ENCODE results near the gene SCIN.
"Not testable (repeated sequence)": the region's sequence is repeated elsewhere in the genome, so short reads cannot be mapped to it uniquely, and the experiment has no call there.

SCIN gene

GRCh38 chr7:12686891-12687717 lies 116.6 kb downstream of the SCIN start, which contains the start of gene ARL4A:
Gene ARL4A, plus strand, starts transcription at chr7:12687633. Its CDS starts 622 bp downstream, at chr7:12688255.
- DNase-seq (ENCODE audit: low read depth in 1 of 2, low spot score in 1 of 2), result peak; percentile 65 to 89

- DNase-seq (ENCODE audit: low read depth in 1 of 2, low spot score in 1 of 2), result no peak
Observed at GRCh38 chr7:12687718-12688171, 117.2 kb downstream of the SCIN start.

GRCh38 chr7:12688485-12689170 lies 118.1 kb downstream of the SCIN start:
- not testable (repeated sequence) for DNase-seq (ENCODE audit: low read depth in 1 of 2, low spot score in 1 of 2)

GRCh38 chr7:12689451-12689850 lies 118.9 kb downstream of the SCIN start:
- DNase-seq (ENCODE audit: low read depth in 1 of 2, low spot score in 1 of 2), result no peak

GRCh38 chr7:12690041-12690878 lies 119.7 kb downstream of the SCIN start:
- DNase-seq (ENCODE audit: low read depth in 1 of 2, low spot score in 1 of 2), result no peak

GRCh38 chr7:12691388-12691787 lies 120.9 kb downstream of the SCIN start:
- not testable (repeated sequence) for DNase-seq (ENCODE audit: low read depth in 1 of 2, low spot score in 1 of 2)

- DNase-seq (ENCODE audit: low read depth in 1 of 2, low spot score in 1 of 2), result no peak
Observed at GRCh38 chr7:12692035-12692434, 121.5 kb downstream of the SCIN start.

GRCh38 chr7:12692479-12693259 lies 122.1 kb downstream of the SCIN start:
- no peak for DNase-seq (ENCODE audit: low read depth in 1 of 2, low spot score in 1 of 2)

- no peak for DNase-seq (ENCODE audit: low read depth in 1 of 2, low spot score in 1 of 2)
Observed at GRCh38 chr7:12694817-12695216, 124.3 kb downstream of the SCIN start.

- no peak for DNase-seq (ENCODE audit: low read depth in 1 of 2, low spot score in 1 of 2)
Observed at GRCh38 chr7:12695965-12696364, 125.4 kb downstream of the SCIN start.

- no peak for DNase-seq (ENCODE audit: low read depth in 1 of 2, low spot score in 1 of 2)
Observed at GRCh38 chr7:12699299-12699698, 128.8 kb downstream of the SCIN start.

GRCh38 chr7:12701433-12701832 lies 130.9 kb downstream of the SCIN start:
- no peak for DNase-seq (ENCODE audit: low read depth in 1 of 2, low spot score in 1 of 2)

GRCh38 chr7:12703881-12704280 lies 133.4 kb downstream of the SCIN start:
- DNase-seq (ENCODE audit: low read depth in 1 of 2, low spot score in 1 of 2), result no peak

GRCh38 chr7:12705878-12706277 lies 135.4 kb downstream of the SCIN start:
- no peak for DNase-seq (ENCODE audit: low read depth in 1 of 2, low spot score in 1 of 2)

GRCh38 chr7:12706900-12707536 lies 136.5 kb downstream of the SCIN start:
- DNase-seq (ENCODE audit: low read depth in 1 of 2, low spot score in 1 of 2), result no peak

GRCh38 chr7:12708314-12708713 lies 137.8 kb downstream of the SCIN start:
- DNase-seq (ENCODE audit: low read depth in 1 of 2, low spot score in 1 of 2), result no peak
